ENCODE results near the gene LENG8.

The LENG8 gene

DNA sequence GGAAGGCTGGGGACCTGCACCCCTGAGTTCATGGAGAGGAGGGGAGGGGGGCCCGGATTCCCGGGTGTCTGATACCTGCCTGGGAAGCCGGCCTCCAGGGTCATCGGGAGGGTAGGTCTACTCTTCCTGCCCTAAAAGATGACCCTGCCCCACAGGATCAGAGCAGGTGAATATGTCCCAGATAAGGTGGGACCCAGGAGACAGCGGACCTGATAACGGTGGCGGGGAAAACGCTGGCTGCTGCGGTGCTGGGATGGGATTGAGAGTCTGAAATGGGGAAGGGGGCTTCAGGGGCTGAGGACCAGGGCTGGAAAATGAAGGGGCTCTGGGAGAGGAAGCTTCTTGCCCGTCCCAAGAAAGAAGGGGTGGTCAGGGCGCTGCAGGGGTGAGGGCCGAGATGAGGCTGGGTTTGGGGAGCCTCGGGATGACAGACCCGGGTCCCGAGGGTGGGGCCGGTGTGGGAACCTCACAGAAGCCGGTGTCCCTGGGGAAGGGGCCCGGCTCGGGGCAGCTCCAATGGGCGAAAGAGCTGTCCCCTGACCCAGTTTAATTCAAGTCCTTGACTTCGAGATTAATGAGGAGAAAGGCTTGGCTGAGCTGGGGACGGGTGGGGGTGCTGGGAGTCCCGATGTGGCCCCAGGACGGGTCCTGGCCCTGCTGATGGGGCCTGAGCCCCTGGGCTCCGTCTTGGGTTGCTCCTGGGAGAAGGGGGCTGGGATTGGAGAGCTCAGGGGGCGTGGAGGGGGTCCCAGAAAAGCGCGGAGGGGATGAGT lies 32.9 kb upstream of the LENG8 start:
- Histone ChIP-seq H3K27ac (ENCODE audit: poor library complexity, severe bottlenecking) (no peak overlapping the region), H3K4me1 (ENCODE audit: insufficient read depth, poor library complexity, severe bottlenecking) (no peaks in the 10 kb centered on the region), H3K27me3 (ENCODE audit: insufficient read depth, poor library complexity, severe bottlenecking) (peaks cover 62% of the 10 kb centered on the region), H3K36me3 (ENCODE audit: low read depth) (no peaks in the 10 kb centered on the region), H3K9me3 (ENCODE audit: severe bottlenecking) (no peaks in the 10 kb centered on the region), H3K4me3 (ENCODE audit: severe bottlenecking) (no peak overlapping the region)
- ATAC-seq (ENCODE audit: low read depth) (peak; percentile 18; the same call in 1 of the 3 replicates), DNase-seq (ENCODE audit: low spot score) (no peak)
- TF ChIP-seq, protein P1, sequence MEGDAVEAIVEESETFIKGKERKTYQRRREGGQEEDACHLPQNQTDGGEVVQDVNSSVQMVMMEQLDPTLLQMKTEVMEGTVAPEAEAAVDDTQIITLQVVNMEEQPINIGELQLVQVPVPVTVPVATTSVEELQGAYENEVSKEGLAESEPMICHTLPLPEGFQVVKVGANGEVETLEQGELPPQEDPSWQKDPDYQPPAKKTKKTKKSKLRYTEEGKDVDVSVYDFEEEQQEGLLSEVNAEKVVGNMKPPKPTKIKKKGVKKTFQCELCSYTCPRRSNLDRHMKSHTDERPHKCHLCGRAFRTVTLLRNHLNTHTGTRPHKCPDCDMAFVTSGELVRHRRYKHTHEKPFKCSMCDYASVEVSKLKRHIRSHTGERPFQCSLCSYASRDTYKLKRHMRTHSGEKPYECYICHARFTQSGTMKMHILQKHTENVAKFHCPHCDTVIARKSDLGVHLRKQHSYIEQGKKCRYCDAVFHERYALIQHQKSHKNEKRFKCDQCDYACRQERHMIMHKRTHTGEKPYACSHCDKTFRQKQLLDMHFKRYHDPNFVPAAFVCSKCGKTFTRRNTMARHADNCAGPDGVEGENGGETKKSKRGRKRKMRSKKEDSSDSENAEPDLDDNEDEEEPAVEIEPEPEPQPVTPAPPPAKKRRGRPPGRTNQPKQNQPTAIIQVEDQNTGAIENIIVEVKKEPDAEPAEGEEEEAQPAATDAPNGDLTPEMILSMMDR (IDR thresholded peaks at IDR 0.05; ENCODE audit: poor library complexity, severe bottlenecking) = no peak

DNA sequence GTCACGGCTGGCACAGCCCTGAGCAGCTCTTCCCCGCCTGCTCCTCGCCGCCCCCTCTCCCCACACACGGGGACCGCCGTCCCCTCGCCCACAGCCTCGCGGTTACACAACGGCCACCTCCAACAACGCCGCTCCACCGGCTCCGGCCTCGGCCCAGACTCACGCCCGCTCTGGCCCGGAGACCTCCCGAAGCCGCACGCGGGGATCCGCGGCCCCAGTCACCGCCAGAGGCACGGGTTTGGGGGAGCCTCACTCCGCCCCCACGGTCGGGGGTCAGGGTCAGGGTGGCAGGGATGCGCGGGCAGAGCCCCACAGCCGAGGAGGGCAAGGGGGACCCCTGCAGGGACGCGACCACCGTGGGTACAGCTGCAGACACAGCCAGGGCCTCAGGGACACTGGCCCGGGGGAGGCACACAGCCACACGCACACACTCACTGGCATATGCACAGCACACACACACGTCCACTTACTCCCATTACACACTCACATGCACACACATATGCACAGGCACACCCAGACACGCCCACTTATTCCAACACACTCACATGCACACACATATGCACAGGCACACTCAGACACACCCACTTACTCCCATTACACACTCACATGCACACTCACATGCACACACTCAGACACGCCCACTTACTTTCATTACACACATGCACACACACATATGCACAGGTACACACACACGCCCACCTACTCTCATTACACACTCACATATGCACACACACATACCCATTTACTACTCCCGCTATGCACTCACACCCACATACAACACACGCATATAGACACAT lies 32.1 kb upstream of the LENG8 start:
- no peaks in the 10 kb centered on the region for H3K9me3 ChIP-seq (ENCODE audit: severe bottlenecking)
- H3K27me3 ChIP-seq (ENCODE audit: insufficient read depth, poor library complexity, severe bottlenecking) = peaks cover 70% of the 10 kb centered on the region
- DNase-seq (ENCODE audit: low spot score) (no peak), ATAC-seq (ENCODE audit: low read depth) (no peak)
- H3K27ac ChIP-seq (ENCODE audit: poor library complexity, severe bottlenecking) = no peak overlapping the region
- TF ChIP-seq, protein P1 (IDR thresholded peaks at IDR 0.05; ENCODE audit: poor library complexity, severe bottlenecking) = no peak
- H3K4me1 ChIP-seq (ENCODE audit: insufficient read depth, poor library complexity, severe bottlenecking) = no peaks in the 10 kb centered on the region
- H3K36me3 ChIP-seq (ENCODE audit: low read depth) = no peaks in the 10 kb centered on the region
- no peak overlapping the region for H3K4me3 ChIP-seq (ENCODE audit: severe bottlenecking)

GRCh38 chr19:54418030-54418929 lies 30.7 kb upstream of the LENG8 start:
- Histone ChIP-seq H3K9me3 (ENCODE audit: severe bottlenecking) (no peaks in the 10 kb centered on the region), H3K36me3 (ENCODE audit: low read depth) (no peaks in the 10 kb centered on the region), H3K4me1 (ENCODE audit: insufficient read depth, poor library complexity, severe bottlenecking) (no peaks in the 10 kb centered on the region), H3K27ac (ENCODE audit: poor library complexity, severe bottlenecking) (no peak overlapping the region), H3K4me3 (ENCODE audit: severe bottlenecking) (no peak overlapping the region), H3K27me3 (ENCODE audit: insufficient read depth, poor library complexity, severe bottlenecking) (peaks cover 70% of the 10 kb centered on the region)
- no peak for DNase-seq (ENCODE audit: low spot score)
- peak; percentile 39; the same call in 1 of the 3 replicates for ATAC-seq (ENCODE audit: low read depth)
- TF ChIP-seq, protein P1 (IDR thresholded peaks at IDR 0.05; ENCODE audit: poor library complexity, severe bottlenecking) = no peak

DNA sequence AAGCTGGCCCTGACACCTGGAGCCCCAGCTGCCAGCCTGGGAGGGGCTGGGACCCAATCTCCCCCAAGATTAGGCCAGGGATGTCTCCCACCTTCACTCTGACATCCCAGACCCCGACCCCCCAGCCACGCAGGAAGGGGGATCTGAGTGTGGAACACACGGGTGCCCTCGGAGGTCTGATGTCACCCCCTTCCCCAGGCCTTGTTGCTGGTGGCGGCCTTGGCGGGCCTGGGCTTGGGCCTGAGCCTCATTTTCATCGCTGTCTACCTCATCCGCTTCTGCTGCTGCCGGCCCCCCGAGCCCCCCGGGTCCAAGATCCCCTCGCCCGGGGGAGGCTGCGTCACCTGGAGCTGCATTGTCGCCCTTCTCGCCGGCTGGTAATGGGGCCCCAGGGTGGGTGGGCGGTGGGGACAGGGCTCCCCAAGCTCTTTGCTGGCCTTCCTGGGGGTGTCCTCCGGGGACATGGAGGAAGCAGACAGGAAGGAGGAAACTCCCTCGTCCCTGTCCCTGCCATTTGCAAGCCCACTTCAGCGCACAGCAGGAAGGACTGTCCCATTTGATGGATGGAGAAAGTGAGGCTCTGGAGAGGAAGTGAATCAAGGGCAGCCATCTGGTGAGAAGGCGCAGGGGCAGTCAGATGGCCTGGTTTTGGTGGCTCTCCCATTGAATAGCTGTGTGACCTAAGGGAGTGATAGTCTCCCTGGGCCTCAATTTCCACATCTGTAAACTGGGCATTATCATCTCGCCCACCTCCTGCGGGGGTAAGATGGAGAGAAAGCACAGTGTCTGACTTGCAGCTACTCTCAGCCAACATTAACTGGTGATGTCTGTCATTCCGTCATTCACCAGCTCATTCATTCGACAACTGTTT lies 29.8 kb upstream of the LENG8 start:
- no peak for ATAC-seq (ENCODE audit: low read depth)
- Histone ChIP-seq H3K9me3 (ENCODE audit: severe bottlenecking) (no peaks in the 10 kb centered on the region), H3K4me3 (ENCODE audit: severe bottlenecking) (no peak overlapping the region), H3K36me3 (ENCODE audit: low read depth) (no peaks in the 10 kb centered on the region), H3K27ac (ENCODE audit: poor library complexity, severe bottlenecking) (no peak overlapping the region), H3K4me1 (ENCODE audit: insufficient read depth, poor library complexity, severe bottlenecking) (no peaks in the 10 kb centered on the region), H3K27me3 (ENCODE audit: insufficient read depth, poor library complexity, severe bottlenecking) (peaks cover 70% of the 10 kb centered on the region)
- DNase-seq (ENCODE audit: low spot score) = no peak
- TF ChIP-seq, protein P1 (IDR thresholded peaks at IDR 0.05; ENCODE audit: poor library complexity, severe bottlenecking) = no peak

Data from RWPE2 (cell line).